ENCODE measurements around the gene RAB29.

DNA sequence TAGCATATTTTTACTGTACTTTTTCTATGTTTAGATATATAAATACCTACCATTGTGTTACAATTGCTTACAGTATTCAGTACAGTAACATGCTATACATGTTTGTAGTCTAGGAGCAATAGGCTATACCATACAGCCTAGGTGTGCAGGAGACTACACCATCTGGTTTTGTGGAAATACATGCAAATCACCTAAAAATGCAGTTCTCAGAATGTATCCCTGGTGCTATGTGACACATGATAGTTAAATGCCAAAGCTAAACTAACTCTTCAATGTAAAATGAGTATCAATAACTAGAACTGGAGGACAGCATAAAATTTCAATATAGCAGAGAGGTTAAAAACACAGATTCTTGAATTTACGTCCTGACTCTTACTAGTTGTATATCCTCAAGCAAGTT is 40.1 kb downstream of the RAB29 start:
- TF ChIP-seq, protein P1, sequence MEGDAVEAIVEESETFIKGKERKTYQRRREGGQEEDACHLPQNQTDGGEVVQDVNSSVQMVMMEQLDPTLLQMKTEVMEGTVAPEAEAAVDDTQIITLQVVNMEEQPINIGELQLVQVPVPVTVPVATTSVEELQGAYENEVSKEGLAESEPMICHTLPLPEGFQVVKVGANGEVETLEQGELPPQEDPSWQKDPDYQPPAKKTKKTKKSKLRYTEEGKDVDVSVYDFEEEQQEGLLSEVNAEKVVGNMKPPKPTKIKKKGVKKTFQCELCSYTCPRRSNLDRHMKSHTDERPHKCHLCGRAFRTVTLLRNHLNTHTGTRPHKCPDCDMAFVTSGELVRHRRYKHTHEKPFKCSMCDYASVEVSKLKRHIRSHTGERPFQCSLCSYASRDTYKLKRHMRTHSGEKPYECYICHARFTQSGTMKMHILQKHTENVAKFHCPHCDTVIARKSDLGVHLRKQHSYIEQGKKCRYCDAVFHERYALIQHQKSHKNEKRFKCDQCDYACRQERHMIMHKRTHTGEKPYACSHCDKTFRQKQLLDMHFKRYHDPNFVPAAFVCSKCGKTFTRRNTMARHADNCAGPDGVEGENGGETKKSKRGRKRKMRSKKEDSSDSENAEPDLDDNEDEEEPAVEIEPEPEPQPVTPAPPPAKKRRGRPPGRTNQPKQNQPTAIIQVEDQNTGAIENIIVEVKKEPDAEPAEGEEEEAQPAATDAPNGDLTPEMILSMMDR (IDR thresholded peaks at IDR 0.05) = no peak
- TF ChIP-seq POLR2A (IDR thresholded peaks at IDR 0.05) (no peak), POLR2AphosphoS5 (IDR thresholded peaks at IDR 0.05) (no peak), EP300 (IDR thresholded peaks at IDR 0.05) (no peak)

Measured in suprapubic skin (tissue), 4 donors.